Upper lobe of right lung (tissue), 1 donor: ENCODE results near the gene PBLD. TPM values are rescaled to one million over a fixed set of nuclear protein-coding genes. Genes with fewer than 3 reads are reported as not detected.
"Not testable (repeated sequence)": the region's sequence is repeated elsewhere in the genome, so short reads cannot be mapped to it uniquely, and the experiment has no call there.

Experiments used
- ATAC-seq: fragments of 200-7000 bp; cut with Tn5 transposase; one replicate; pipeline ENCODE4 v1.9.1; 2020; ENCODE audit warnings: mild to moderate bottlenecking, moderate library complexity
- DNase-seq: peaks from one replicate; pipeline ENCODE4 v3.0.0-alpha.2; 2020
- H3K27ac ChIP-seq: fragments of 200-600 bp; one replicate; pipeline ENCODE4 v1.8.0; 2022
- H3K27me3 ChIP-seq: fragments of 200-600 bp; one replicate; pipeline ENCODE4 v1.8.0; 2022; ENCODE audit warnings: mild to moderate bottlenecking
- H3K36me3 ChIP-seq: fragments of 200-600 bp; one replicate; pipeline ENCODE4 v1.8.0; 2022
- H3K4me1 ChIP-seq: fragments of 200-600 bp; one replicate; pipeline ENCODE4 v1.8.0; 2022
- H3K4me3 ChIP-seq: fragments of 200-600 bp; one replicate; pipeline ENCODE4 v1.8.0; 2022; ENCODE audit warnings: mild to moderate bottlenecking
- H3K9me3 ChIP-seq: fragments of 200-600 bp; one replicate; pipeline ENCODE4 v1.8.0; 2022
- CTCF ChIP-seq: fragments of 200-600 bp; IDR thresholded peaks from one replicate; pipeline ENCODE4 v1.8.0; 2022; ENCODE audit warnings: antibody characterized with exemption
- intact Hi-C: fragments of 100-400 bp; cut with DNase I; formaldehyde crosslinking; loops from one replicate; pipeline ENCODE4 v1.11.0; 2022
- total RNA-seq: library from RNA; stranded (reverse); fragmentation: NEBNext Ultra II Directional; extraction: Animal tissue kit (Norgen Biotek cat#: 25700); gene quantifications from one replicate; pipeline ENCODE4 v1.2.1, GENCODE V29; 2021
- donor health status: DM: no; HTN: yes; CAD: no; lungs with severe emphysema.

The PBLD gene
- total RNA-seq, 1 donor from 2014 or later: 2.3 TPM

- H3K27ac ChIP-seq: peak overlapping the region; percentile 81
- no peak overlapping the region for H3K4me3 ChIP-seq
- intact Hi-C loops: no loop called here
- H3K4me1 ChIP-seq: peaks cover 30% of the 10 kb centered on the region
- no peaks in the 10 kb centered on the region for H3K36me3 ChIP-seq
- H3K9me3 ChIP-seq: no peaks in the 10 kb centered on the region
- no peak for ATAC-seq
- DNase-seq: no peak
- TF ChIP-seq CTCF: no peak
- H3K27me3 ChIP-seq: no peaks in the 10 kb centered on the region
Measured at GRCh38 chr10:68329506-68329861, 3.2 kb downstream of the PBLD start.

- Histone ChIP-seq H3K27me3 (no peaks in the 10 kb centered on the region), H3K9me3 (no peaks in the 10 kb centered on the region), H3K36me3 (no peaks in the 10 kb centered on the region), H3K4me3 (peak overlapping the region; percentile 25), H3K4me1 (peaks cover 24% of the 10 kb centered on the region), H3K27ac (peak overlapping the region; percentile 81)
- no peak for ATAC-seq
- intact Hi-C loops: no loop called here
- TF ChIP-seq CTCF: no peak
- no peak for DNase-seq
Measured at GRCh38 chr10:68327889-68328786, 4.6 kb downstream of the PBLD start.

GRCh38 chr10:68324396-68324795, 8.3 kb downstream of the PBLD start:
- H3K36me3 ChIP-seq, ATAC-seq, H3K27ac ChIP-seq, intact Hi-C loops, H3K27me3 ChIP-seq, H3K9me3 ChIP-seq, DNase-seq, H3K4me3 ChIP-seq: not testable (repeated sequence)
- H3K4me1 ChIP-seq: peaks cover 14% of the 10 kb centered on the region

GRCh38 chr10:68318331-68319059, 14.2 kb downstream of the PBLD start:
- H3K36me3 ChIP-seq: no peaks in the 10 kb centered on the region
- H3K27ac ChIP-seq: no peak overlapping the region
- H3K4me3 ChIP-seq: no peak overlapping the region
- H3K4me1 ChIP-seq: no peaks in the 10 kb centered on the region
- TF ChIP-seq CTCF: no peak
- DNase-seq (no peak), ATAC-seq (no peak)
- intact Hi-C loops: no loop called here
- no peaks in the 10 kb centered on the region for H3K27me3 ChIP-seq
- no peaks in the 10 kb centered on the region for H3K9me3 ChIP-seq

- Histone ChIP-seq H3K27me3 (no peaks in the 10 kb centered on the region), H3K4me3 (no peak overlapping the region), H3K36me3 (no peaks in the 10 kb centered on the region), H3K4me1 (no peaks in the 10 kb centered on the region), H3K27ac (no peak overlapping the region), H3K9me3 (no peaks in the 10 kb centered on the region)
- DNase-seq: no peak
- intact Hi-C loops: no loop called here
- TF ChIP-seq CTCF: no peak
- no peak for ATAC-seq
Measured at GRCh38 chr10:68315582-68315981, 17.1 kb downstream of the PBLD start.

GRCh38 chr10:68314930-68315329, 17.8 kb downstream of the PBLD start:
- H3K27ac ChIP-seq, DNase-seq, intact Hi-C loops, H3K27me3 ChIP-seq, H3K4me3 ChIP-seq, H3K36me3 ChIP-seq, H3K4me1 ChIP-seq, H3K9me3 ChIP-seq, ATAC-seq: not testable (repeated sequence)
